ENCODE results near the gene CDH10. TPM values are rescaled to one million over a fixed set of nuclear protein-coding genes. Genes with fewer than 3 reads are reported as not detected.

Gene CDH10
- total and polyA plus RNA-seq, 2 of the 4 experiments (the other 2 are of a cell fraction): 0.18 to 0.21 TPM

GRCh38 chr5:24598956-24599355 lies 45.8 kb downstream of the CDH10 start:
- ATAC-seq (ENCODE audit: low read depth) (no peak), DNase-seq (no peak)
- BruUV-seq (replicated peaks): no TSS peak
- Histone ChIP-seq H3K79me1 (ENCODE audit: low read depth in 1 of 2, low read length in 2 of 2) (no peaks in the 10 kb centered on the region), H2AK9ac (replicated peaks; ENCODE audit: low read depth, low read length, poor library complexity) (no peak overlapping the region), H3K4me3 (ENCODE audit: insufficient read depth, low read depth, low read length) (no peak overlapping the region), H3K27me3 (ENCODE audit: control insufficient read depth, insufficient read depth, low read length) (no peaks in the 10 kb centered on the region), H3K23ac (ENCODE audit: low read depth, low read length) (no peak overlapping the region), H3K36me3 (ENCODE audit: control insufficient read depth, insufficient read depth, low read length) (no peaks in the 10 kb centered on the region), H3K9me1 (ENCODE audit: insufficient read depth, low read length) (no peaks in the 10 kb centered on the region), H4K5ac (ENCODE audit: low read depth, low read length) (no peak overlapping the region), H3K18ac (ENCODE audit: low read depth, low read length) (no peak overlapping the region), H3K9me3 (ENCODE audit: control insufficient read depth, insufficient read depth, low read length) (0 out of 2 replicates have a peak, but pooled peaks cover 2% of the 10 kb centered on the region), H4K20me1 (ENCODE audit: insufficient read depth, low read length) (no peaks in the 10 kb centered on the region), H3K4me1 (ENCODE audit: control insufficient read depth, insufficient read depth, low read length) (no peaks in the 10 kb centered on the region), H2BK15ac (ENCODE audit: low read depth, low read length) (no peak overlapping the region), H3K4me2 (ENCODE audit: low read depth, low read length) (no peak overlapping the region), H4K8ac (ENCODE audit: low read depth in 2 of 2, low read length in 2 of 2) (no peak overlapping the region), H2AK5ac (ENCODE audit: low read depth, low read length) (no peak overlapping the region), H3K4ac (ENCODE audit: low read depth, low read length) (no peak overlapping the region), H3K56ac (ENCODE audit: extremely low read depth, insufficient read depth, low read length) (no peak overlapping the region), H3K27ac (ENCODE audit: insufficient read depth, low read length) (no peak overlapping the region), H2AFZ (replicated peaks; ENCODE audit: low read length, poor library complexity) (no peak overlapping the region), H2BK5ac (ENCODE audit: low read depth, low read length, poor library complexity, severe bottlenecking) (no peak overlapping the region), H3K14ac (replicated peaks; ENCODE audit: low read depth, low read length) (no peak overlapping the region), H3K9ac (ENCODE audit: low read depth, low read length) (no peak overlapping the region), H2BK120ac (ENCODE audit: low read depth, low read length) (no peak overlapping the region), H2BK20ac (ENCODE audit: low read depth, low read length) (no peak overlapping the region), H4K91ac (ENCODE audit: insufficient read depth, low read depth, low read length) (no peak overlapping the region)
- in situ Hi-C loops (cut with MboI; ENCODE audit: low sequenced_read_pairs): no loop called here
- intact Hi-C loops (cut with micrococcal nuclease): no loop called here
- TF ChIP-seq POLR2A (IDR thresholded peaks at IDR 0.05; ENCODE audit: low read depth, low read length) (no peak), USF2 (IDR thresholded peaks at IDR 0.05; ENCODE audit: low read depth, low read length) (no peak), MAFK (IDR thresholded peaks at IDR 0.05; ENCODE audit: low read depth, low read length) (no peak), CHD1 (IDR thresholded peaks at IDR 0.05; ENCODE audit: low read depth, low read length) (no peak), CEBPB (IDR thresholded peaks at IDR 0.05; ENCODE audit: low read depth, low read length) (no peak), FOS (IDR thresholded peaks at IDR 0.05; ENCODE audit: low read depth, low read length) (no peak), CTCF (conservative IDR thresholded peaks at IDR 0.05; ENCODE audit: low read depth, low read length) (no peak), ELK1 (IDR thresholded peaks at IDR 0.05; ENCODE audit: borderline replicate concordance, low read depth, low read length) (no peak), RCOR1 (IDR thresholded peaks at IDR 0.05; ENCODE audit: insufficient replicate concordance, low read length) (no peak), RFX5 (IDR thresholded peaks at IDR 0.05; ENCODE audit: low read depth, low read length) (no peak), BHLHE40 (IDR thresholded peaks at IDR 0.05; ENCODE audit: low read depth, low read length) (no peak)
- CTCF ChIA-PET: no interaction called here
- no CpG with 5 or more reads among the region's 1 CpG for WGBS, 2 experiments (ENCODE audit: extremely low coverage in 2 of 2, insufficient read length in 1 of 2)
- dilution Hi-C loops (cut with HindIII; ENCODE audit: low sequenced_read_pairs, unreplicated experiment): no loop called here
- POLR2A ChIA-PET (ENCODE audit: unreplicated experiment): no interaction called here

Data from IMR-90 (cell line).